ENCODE results near the gene ARHGAP23. TPM values are rescaled to one million over a fixed set of nuclear protein-coding genes. Genes with fewer than 3 reads are reported as not detected.
"Not testable (repeated sequence)": the region's sequence is repeated elsewhere in the genome, so short reads cannot be mapped to it uniquely, and the experiment has no call there.

ARHGAP23 gene
- total and polyA plus RNA-seq, 10 donors, result 7.5 to 250 (median 67.0) TPM

DNA sequence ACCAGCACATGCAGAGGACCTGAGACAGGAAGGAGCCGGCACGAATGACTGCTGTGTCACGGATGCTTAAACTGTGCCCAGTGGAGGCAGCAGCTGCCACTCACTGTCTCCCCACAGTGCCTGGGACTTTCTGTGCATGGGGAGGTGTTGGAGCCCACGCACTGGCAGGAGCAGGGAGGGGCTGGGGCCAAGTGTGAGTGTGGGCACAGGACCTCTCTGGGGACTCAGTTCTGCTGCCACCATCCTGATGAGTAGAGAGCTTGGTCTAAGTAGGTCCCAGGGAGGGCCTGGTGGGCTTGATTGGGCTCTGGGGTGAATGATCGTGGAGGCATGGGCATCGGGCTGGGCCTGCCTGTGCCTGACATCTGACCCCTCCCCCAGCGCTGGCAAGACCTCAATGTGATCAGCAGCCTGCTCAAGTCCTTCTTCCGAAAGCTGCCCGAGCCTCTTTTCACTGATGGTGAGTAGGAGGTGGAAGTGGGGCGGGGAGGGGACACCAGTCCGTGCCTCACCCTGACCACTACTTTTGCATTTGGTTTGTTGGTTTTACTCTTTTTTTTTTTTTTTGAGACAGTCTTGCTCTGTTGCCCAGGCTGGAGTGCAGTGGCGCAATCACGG, 57.5 kb downstream of the ARHGAP23 start:
- WGBS, 5 donors, result 62 to 71% (median 69%) methylated on average over 11 to 13 of the region's 13 CpGs
- intact Hi-C loops (cut with DNase I; ENCODE audit: low total_unique reads), result loop anchor here (10.0 kb wide), 1 partner anchor 61 kb away; the partner anchor contains the start of gene ARHGAP23

DNA sequence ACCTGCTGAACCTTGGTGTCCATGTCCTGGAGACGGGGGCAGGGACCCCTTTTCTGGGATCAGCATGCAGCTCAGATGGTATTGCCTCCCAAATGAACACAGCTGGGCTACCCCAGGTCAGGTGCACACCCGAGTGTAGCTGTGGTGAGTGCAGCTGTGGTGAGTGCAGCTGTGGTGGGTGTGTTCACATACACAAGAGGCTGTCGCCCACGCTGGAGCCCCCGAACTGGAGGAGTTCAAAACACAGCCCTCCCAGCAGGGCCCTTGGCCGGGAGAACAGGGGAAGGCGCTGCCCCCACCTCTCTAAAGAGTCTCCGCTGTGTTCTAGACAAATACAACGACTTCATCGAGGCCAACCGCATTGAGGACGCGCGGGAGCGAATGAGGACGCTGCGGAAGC, 61.5 kb downstream of the ARHGAP23 start:
- not testable (repeated sequence) for H3K9me3 ChIP-seq; H3K27ac ChIP-seq; H3K4me3 ChIP-seq; H3K27me3 ChIP-seq (replicated peaks in 1 of 7); DNase-seq
- 68 to 85% (median 83%) methylated on average over 17 of the region's 17 CpGs for WGBS, 5 donors
- Histone ChIP-seq H3K4me1 (peaks cover 0 to 15% (median 11%) of the 10 kb centered on the region in 6 donors), H3K36me3 (peaks cover 0 to 84% (median 22%) of the 10 kb centered on the region in 6 donors)
- intact Hi-C loops (cut with DNase I; ENCODE audit: low total_unique reads), result loop anchor here (10.0 kb wide), 2 partner anchors 65 to 175 kb away; partner anchors contain the start of gene ARHGAP23

More for the DNA sequence above, 57.5 kb downstream of the ARHGAP23 start:
- H3K27me3 ChIP-seq (replicated peaks in 1 of 7); H3K4me3 ChIP-seq; H3K9me3 ChIP-seq: not testable (repeated sequence)
- Histone ChIP-seq H3K27ac (peak overlapping the region in 5 of 8 donors; percentile 28 to 70 (median 58)), H3K4me1 (peaks cover 0 to 31% (median 16%) of the 10 kb centered on the region in 6 donors), H3K36me3 (peaks cover 0 to 74% (median 12%) of the 10 kb centered on the region in 6 donors)
- TF ChIP-seq POLR2AphosphoS5 (IDR thresholded peaks at IDR 0.05), result peak; percentile 21 to 64 (median 46)
- peak; percentile 84 for DNase-seq

DNA sequence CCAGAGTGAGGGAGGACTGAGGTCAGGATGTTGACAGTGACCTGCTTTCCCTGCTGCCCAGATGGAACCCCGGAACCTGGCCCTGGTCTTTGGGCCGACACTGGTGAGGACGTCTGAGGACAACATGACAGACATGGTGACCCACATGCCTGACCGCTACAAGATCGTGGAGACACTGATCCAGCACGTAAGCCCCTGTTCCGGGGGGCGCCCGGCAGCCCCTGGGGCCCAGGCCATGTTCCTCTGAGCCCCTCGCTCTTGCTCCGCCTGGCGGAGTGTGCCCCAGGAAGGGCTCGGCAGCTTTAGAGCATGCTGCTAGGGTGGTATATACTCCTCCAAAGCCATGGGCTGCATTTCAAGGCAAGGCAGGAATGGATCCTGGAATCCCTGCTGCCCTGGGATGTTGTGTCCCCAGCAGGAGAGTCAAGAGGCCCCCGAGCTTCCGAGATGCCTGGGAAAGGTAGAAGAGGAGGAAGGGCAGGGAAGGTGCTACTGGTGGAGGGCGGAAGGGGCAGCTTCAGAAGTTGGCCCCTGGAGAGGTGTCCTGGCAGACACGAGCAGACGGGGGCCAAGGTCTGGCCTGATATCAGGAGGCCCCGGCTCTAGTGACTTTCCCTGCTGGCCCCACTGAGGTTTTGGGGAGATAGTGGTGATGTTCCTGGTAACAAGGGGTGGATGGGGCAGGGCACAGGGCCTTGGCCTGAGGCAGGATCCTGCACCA, 63.2 kb downstream of the ARHGAP23 start:
- H3K36me3 ChIP-seq, result peaks cover 0 to 92% (median 27%) of the 10 kb centered on the region in 6 donors
- H3K4me1 ChIP-seq; H3K9me3 ChIP-seq; H3K27ac ChIP-seq; DNase-seq; H3K4me3 ChIP-seq; H3K27me3 ChIP-seq (replicated peaks in 1 of 7): not testable (repeated sequence)
- intact Hi-C loops (cut with DNase I; ENCODE audit: low total_unique reads), result loop anchor here (10.0 kb wide), 1 partner anchor 173 kb away; no protein-coding TSS in a partner anchor
- TF ChIP-seq, protein P1, sequence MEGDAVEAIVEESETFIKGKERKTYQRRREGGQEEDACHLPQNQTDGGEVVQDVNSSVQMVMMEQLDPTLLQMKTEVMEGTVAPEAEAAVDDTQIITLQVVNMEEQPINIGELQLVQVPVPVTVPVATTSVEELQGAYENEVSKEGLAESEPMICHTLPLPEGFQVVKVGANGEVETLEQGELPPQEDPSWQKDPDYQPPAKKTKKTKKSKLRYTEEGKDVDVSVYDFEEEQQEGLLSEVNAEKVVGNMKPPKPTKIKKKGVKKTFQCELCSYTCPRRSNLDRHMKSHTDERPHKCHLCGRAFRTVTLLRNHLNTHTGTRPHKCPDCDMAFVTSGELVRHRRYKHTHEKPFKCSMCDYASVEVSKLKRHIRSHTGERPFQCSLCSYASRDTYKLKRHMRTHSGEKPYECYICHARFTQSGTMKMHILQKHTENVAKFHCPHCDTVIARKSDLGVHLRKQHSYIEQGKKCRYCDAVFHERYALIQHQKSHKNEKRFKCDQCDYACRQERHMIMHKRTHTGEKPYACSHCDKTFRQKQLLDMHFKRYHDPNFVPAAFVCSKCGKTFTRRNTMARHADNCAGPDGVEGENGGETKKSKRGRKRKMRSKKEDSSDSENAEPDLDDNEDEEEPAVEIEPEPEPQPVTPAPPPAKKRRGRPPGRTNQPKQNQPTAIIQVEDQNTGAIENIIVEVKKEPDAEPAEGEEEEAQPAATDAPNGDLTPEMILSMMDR (IDR thresholded peaks at IDR 0.05 in 8 of 11, conservative IDR thresholded peaks at IDR 0.05 in 3 of 11), result peak in 1 of 11 experiments; percentile 29
- peak in 1 of 3 donors; percentile 21 for TF ChIP-seq POLR2AphosphoS5 (IDR thresholded peaks at IDR 0.05)
- WGBS, 5 donors, result 71 to 86% (median 84%) methylated on average over 6 to 19 of the region's 19 CpGs

DNA sequence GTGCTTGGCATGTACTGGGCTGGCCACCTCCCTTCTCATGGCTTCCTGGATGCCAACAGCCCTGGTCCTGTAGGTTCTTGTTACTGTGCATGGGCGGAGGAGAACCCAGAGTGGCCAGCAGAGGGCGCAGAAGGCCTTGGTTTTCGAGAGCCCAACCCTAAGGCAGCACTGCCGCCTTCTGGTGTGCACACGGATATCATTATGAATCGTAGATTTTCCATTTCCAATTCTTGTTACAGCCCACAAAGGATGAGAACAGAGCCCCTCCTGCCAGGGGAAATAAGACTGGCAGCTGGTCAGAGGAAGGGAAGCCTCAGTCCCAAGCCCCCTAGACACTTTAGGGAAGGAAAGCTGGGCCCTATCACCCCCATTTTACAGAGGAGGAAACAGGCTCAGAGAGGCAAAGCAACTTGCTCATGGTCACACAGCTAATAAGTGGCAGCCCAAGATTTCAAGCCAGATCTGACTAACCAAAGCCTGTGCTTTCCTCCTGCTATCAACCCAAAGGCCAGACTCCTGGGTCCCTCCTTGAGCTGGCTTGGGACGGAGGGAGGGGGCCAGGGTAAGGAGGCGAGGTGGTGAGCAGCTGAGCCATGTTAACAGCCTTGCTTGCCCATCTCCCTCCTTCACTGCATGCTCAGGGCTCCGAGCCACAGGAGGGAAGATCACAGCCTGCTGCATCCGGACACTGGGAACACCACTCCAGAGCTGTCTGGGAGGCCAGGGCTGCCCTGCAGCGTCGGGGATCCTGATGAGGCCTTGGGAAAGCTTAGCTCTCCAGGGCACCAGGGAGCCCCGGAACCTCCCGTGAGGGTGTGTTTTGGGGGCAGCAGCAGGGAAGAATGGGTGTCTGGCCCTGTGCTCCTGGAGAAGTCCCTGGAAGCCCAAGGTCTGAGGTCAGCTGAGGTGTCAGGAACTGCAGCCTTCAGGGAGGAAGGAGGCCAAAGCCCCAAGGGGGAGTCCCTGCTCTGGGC, 64.1 kb downstream of the ARHGAP23 start:
- TF ChIP-seq, protein P1 (IDR thresholded peaks at IDR 0.05 in 8 of 11, conservative IDR thresholded peaks at IDR 0.05 in 3 of 11), result peak in 9 of 11 experiments; percentile 37 to 82 (median 65)
- WGBS, 5 donors, result 28 to 54% (median 51%) methylated on average over 8 to 14 of the region's 14 CpGs
- Histone ChIP-seq H3K36me3 (peaks cover 0 to 95% (median 28%) of the 10 kb centered on the region in 6 donors), H3K27ac (peak overlapping the region in 1 of 8 donors; percentile 1)
- H3K4me3 ChIP-seq; H3K4me1 ChIP-seq; H3K9me3 ChIP-seq; H3K27me3 ChIP-seq (replicated peaks in 1 of 7): not testable (repeated sequence)
- peak; percentile 96 for DNase-seq
- intact Hi-C loops (cut with DNase I; ENCODE audit: low total_unique reads), result loop anchor here (10.0 kb wide), 1 partner anchor 172 kb away; no protein-coding TSS in a partner anchor

DNA sequence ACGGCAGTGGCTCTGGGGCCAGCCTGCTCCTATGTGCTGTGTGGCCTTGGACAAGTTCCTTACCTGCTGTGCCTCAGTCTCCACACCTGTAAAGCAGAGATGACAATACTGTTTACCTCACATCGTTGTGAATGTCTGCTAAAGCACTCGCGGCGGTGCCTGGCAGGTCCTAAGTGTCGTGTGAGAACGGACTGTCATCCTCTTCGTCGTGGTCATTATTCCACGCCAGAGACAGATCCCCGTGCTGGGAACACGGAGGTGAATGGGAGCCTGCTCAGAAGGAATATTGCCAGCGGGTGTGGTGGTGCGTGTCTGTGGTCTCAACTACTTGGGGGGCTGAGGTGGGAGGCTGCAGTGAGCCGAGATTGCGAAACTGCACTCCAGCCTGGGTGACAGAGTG, 65.9 kb downstream of the ARHGAP23 start:
- H3K4me3 ChIP-seq; H3K27ac ChIP-seq; H3K27me3 ChIP-seq (replicated peaks in 1 of 7); H3K9me3 ChIP-seq; DNase-seq; H3K4me1 ChIP-seq: not testable (repeated sequence)
- WGBS, 5 donors, result 90 to 94% (median 93%) methylated on average over 16 of the region's 16 CpGs
- peaks cover 0 to 96% (median 37%) of the 10 kb centered on the region in 6 donors for H3K36me3 ChIP-seq
- intact Hi-C loops (cut with DNase I; ENCODE audit: low total_unique reads), result loop anchor here (10.0 kb wide), 1 partner anchor 171 kb away; no protein-coding TSS in a partner anchor

DNA sequence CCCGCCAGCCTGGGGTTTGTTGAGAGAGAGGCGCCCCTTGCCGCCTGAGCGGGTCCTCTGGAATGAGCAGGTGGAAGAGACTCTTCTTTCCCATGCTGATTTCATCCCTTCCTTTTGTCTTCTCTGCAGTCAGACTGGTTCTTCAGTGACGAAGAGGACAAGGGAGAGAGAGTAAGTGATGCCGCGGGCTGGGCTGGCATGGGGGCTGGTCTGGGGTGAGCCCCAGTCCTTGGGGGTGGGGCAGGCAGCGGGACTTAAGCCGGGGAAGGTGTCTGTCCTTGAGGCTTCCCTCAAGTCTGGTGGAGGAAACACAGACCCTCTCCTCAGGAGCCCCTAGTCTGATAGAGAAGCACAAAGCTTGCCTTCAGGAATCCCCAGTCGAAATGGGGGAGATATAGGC, 69.4 kb downstream of the ARHGAP23 start:
- H3K27ac ChIP-seq, DNase-seq: not testable (repeated sequence)
- intact Hi-C loops (cut with DNase I; ENCODE audit: low total_unique reads), result loop anchor here (10.0 kb wide), 1 partner anchor 167 kb away; no protein-coding TSS in a partner anchor

More for the DNA sequence above, 69.4 kb downstream of the ARHGAP23 start:
- peaks cover 0 to 97% (median 26%) of the 10 kb centered on the region in 6 donors for H3K36me3 ChIP-seq
- not testable (repeated sequence) for H3K27me3 ChIP-seq (replicated peaks in 1 of 7); H3K9me3 ChIP-seq; H3K4me1 ChIP-seq; H3K4me3 ChIP-seq
- 89 to 95% (median 93%) methylated on average over 9 to 10 of the region's 10 CpGs for WGBS, 5 donors
